Activated CD8-positive, alpha-beta memory T cell treated with anti-CD3 and anti-CD28 coated beads for 4 hours (primary cell): ENCODE data around the gene USP46.

ENCODE experiments used
- DNase-seq, 2 donors: peaks; one replicate each; pipeline ENCODE4 v3.0.0-alpha.2; 2020; ENCODE audit warnings: low read depth in 2 of 2

The USP46 gene

DNA sequence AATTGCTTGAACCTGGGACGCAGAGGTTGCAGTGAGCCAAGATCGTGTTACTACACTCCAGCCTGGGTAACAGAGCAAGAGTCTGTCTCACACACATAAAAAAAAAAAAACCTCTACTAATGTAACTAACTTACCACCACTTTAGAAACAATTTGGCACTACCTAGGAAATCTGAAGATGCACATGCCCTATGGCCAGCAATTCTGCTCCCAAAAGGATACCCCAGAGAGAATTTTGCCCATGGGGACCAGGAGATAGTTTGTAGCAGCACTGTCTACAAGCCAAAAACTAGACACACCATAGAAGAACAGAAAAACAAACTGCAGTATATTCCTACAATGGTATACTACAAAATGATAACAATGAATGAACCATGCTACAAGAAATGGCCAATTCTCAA lies 37.5 kb downstream of the USP46 start:
- no peak for DNase-seq

GRCh38 chr4:52619591-52619931 lies 39.5 kb downstream of the USP46 start:
- DNase-seq, result no peak

- no peak for DNase-seq
Measured at GRCh38 chr4:52618795-52619590, 40.1 kb downstream of the USP46 start.

- DNase-seq, result no peak
Measured at GRCh38 chr4:52617336-52618020, 41.6 kb downstream of the USP46 start.

- no peak for DNase-seq
Measured at GRCh38 chr4:52614241-52614640, 44.9 kb downstream of the USP46 start.

- DNase-seq, result no peak
Measured at GRCh38 chr4:52612341-52612740, 46.8 kb downstream of the USP46 start.

DNA sequence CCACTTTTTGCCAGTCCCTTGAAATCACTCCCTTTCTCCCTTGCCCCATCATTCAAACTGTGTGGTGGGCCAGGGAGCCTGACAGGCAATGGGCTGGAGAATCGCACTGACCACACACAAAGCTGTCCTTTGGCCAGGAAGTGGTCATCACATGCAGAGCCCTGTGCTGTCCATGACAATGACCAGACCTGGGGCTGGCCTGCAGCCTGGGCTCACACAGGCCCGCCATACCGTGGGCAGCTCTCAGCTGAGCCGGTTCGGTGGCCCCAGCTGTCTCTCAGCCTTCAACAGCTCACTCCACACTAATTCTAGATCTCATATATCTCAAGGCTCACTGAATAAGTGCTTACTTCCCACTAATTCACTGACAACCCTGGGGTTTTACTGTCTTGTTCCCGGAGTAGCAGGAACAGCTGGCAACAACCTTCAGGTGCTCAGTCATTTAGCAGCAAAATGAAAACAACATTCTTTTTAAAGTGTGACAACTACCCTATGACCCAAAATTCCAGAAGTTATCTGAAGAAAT lies 48.0 kb downstream of the USP46 start:
- no peak for DNase-seq

GRCh38 chr4:52606726-52607125 lies 52.4 kb downstream of the USP46 start:
- DNase-seq, result no peak

GRCh38 chr4:52606040-52606439 lies 53.1 kb downstream of the USP46 start:
- no peak for DNase-seq

DNA sequence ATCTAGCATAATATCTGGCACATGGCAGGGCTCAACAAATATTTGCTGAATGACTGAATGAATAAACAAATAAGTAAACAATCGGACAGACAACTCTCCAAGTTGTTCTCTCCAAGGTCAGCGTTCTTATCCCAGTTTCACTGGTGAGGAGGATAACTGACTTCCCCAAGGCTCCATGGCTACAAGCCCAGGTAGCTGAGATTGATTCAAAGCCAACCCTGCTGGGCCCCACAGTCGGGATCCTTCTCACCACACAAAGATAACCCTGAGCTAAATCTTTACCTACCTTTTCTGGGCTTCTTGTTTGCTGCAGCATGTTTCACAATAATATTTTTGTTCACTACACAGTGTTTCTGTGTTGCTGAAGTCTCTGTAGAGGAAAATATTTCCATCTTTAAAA lies 54.9 kb downstream of the USP46 start:
- no peak for DNase-seq

DNA sequence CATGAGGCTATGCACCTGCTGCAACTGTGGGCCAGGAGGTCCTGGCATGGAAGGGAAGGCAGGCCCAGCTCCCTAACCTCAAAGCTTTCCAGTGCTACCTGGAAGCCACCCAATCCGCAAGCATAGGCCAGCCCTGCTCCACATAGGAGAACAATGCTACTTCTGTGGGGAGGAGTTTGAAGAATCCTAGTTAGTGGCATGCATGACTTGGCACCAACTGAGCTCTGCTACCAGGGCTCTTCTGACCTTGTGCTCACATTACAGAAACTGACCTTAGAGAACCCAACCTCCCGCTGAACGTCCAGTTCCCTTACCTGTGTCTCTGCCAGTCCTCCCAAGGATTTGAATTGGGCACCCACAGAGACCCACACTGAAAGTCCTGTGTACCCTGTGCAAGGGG lies 58.8 kb downstream of the USP46 start:
- DNase-seq, result no peak

DNA sequence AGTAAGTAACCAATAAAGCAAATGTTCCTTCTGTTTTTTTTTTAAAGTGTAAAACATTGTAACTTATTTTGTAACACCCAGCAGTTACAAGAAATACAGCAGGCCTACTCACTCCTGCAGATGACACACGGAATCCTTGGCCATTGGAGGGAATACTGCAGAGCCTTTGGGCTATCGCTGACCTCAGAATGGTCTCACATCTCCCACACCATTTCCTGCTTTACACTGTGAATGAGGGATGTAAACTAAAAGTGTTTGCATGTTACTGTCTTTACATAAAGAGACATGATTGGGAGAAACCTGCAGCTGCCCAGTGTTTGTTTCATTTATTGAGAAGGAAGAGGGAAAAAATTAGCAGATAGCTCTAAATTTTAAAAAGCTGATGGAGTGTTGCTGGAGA lies 64.1 kb downstream of the USP46 start:
- DNase-seq, result no peak

GRCh38 chr4:52592287-52592686 lies 66.8 kb downstream of the USP46 start:
- no peak for DNase-seq

- DNase-seq, result peak in 1 of 2 donors; percentile 3
Measured at GRCh38 chr4:52588771-52589591, 70.1 kb downstream of the USP46 start.

GRCh38 chr4:52588097-52588496 lies 71.0 kb downstream of the USP46 start:
- no peak for DNase-seq

DNA sequence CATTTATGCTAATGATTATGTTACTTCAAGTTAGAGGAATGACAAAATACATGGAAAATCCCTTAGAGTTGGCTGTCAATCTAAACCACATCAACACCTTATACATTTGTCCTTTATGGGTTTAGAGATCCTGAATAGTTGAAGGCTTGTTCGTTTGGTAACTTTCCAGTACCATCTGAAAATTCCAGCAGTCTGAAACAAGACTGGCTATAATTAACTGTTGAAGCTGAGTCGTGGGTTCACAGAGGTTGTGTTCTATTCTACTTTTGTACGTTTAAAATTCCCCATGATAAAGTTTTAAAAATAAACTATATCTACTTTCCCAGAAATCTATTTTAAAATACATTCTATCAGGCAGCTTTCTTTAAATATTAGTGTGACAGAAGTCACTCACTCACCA lies 73.0 kb downstream of the USP46 start:
- no peak for DNase-seq

DNA sequence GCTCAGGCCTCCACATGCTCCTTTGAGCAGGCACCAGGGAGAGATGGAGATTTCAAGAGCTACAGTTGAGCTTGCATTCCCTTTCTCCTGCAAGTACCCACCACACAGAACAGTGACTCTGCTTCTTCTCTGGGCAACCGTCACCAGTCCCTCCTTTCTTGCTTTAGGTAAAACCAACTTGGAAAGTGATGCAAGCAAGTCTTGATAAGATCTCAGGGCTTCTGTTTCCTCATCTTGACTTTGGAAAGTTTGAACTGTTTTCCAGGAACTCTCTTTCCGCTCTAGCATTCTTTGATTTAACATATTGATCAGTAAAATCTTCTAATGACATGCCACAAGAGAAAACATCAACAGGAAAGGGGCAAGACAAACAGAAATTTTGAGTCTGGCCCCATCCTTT lies 73.7 kb downstream of the USP46 start:
- DNase-seq, result no peak

DNA sequence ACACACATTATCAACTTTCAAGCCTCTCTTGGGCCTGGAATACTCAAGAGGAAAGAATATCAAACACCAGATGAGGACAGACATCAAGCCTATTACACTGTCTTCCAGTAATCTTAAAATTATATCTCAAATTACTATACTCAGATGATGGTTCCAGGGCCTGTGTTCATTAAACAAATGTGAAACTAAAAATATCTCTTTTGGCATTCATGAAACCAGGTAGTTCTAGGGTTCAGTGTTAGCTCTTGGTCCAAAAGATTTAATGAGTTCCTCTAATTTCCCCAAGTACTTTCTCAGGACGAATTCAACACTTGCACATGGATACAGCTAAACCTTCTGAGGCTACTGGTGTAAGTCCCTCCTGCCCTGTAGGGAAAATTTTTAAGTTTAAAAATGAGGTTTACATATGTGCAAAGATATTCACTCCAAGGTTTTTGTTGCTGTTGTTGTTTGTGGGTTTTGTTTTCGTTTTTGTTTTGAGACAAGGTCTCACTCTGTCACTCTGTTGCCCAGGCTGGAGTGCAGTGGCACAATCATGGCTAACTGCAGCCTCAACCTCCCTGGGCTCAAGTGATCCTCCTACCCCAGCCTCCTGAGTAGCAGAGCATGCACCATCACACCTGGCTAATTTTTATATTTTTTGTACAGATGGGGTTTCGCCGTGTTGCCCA lies 79.4 kb downstream of the USP46 start:
- no peak for DNase-seq

- no peak for DNase-seq
Measured at GRCh38 chr4:52578951-52579350, 80.2 kb downstream of the USP46 start.

- DNase-seq, result no peak
Measured at GRCh38 chr4:52577624-52577962, 81.5 kb downstream of the USP46 start.

- DNase-seq, result no peak
Measured at GRCh38 chr4:52576961-52577623, 82.0 kb downstream of the USP46 start.
